ENCODE data around the gene NUDCD3.
A peak's percentile ranks its signal among the peaks of the same experiment; 100 is the strongest.

Gene NUDCD3

DNA sequence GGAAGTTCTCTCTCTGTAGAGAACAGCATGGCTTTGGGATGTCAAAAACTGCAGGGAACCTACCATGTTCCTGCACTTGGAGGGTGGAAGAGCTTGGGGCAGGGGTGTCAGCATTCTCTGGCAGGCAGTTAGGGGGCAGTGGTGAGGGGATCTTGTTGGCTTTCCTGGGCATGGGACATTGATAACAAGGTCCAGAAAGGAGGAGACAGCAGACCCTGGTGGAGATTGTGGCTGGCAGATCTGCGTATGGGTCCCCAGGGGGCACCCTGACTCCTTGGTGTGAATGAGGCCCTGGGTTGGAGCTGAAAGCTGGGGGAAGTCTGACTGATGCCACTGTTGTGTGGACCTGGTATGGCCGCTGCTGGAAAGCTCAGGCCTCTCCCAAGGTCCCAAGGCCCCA, 142.2 kb downstream of the NUDCD3 start:
- TF ChIP-seq ZC3H10 (CRISPR knock-in tag; IDR thresholded peaks at IDR 0.05) (no peak), BACH2 (CRISPR knock-in tag; IDR thresholded peaks at IDR 0.05; ENCODE audit: borderline replicate concordance) (no peak), TOX (CRISPR knock-in tag; IDR thresholded peaks at IDR 0.05; ENCODE audit: borderline replicate concordance) (no peak)
- peak; percentile 91 for ATAC-seq

DNA sequence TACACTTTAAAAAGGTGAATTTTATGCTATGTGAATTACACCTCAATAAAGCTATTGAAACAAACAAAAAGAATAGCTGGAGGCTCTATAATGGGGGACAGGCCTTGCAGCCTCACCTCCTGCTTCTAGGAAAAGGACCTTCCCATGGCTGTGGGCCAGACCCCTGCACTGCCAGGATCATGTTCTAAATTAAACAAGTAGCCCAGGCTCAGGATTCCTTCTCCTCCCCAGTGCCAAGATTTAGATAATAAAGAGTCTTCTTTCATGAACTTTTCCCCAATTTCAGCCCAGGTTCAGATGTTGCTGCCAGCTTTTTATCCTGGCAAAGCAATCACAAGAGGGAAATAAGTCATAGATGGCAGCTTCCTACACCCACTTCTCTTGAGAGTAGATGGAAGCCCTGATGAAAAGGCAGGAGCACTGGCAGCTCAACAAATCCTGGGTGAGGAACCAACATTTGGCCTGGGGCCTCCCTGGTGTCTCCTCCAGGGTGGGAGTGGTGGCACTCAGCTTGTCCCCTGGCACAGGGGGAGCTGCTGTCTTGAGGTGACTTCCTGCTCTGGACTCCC, 142.8 kb downstream of the NUDCD3 start:
- no peak for ATAC-seq
- TF ChIP-seq, protein P1, sequence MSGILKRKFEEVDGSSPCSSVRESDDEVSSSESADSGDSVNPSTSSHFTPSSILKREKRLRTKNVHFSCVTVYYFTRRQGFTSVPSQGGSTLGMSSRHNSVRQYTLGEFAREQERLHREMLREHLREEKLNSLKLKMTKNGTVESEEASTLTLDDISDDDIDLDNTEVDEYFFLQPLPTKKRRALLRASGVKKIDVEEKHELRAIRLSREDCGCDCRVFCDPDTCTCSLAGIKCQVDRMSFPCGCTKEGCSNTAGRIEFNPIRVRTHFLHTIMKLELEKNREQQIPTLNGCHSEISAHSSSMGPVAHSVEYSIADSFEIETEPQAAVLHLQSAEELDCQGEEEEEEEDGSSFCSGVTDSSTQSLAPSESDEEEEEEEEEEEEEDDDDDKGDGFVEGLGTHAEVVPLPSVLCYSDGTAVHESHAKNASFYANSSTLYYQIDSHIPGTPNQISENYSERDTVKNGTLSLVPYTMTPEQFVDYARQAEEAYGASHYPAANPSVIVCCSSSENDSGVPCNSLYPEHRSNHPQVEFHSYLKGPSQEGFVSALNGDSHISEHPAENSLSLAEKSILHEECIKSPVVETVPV (CRISPR knock-in tag; IDR thresholded peaks at IDR 0.05): no peak
- TF ChIP-seq, protein P2, sequence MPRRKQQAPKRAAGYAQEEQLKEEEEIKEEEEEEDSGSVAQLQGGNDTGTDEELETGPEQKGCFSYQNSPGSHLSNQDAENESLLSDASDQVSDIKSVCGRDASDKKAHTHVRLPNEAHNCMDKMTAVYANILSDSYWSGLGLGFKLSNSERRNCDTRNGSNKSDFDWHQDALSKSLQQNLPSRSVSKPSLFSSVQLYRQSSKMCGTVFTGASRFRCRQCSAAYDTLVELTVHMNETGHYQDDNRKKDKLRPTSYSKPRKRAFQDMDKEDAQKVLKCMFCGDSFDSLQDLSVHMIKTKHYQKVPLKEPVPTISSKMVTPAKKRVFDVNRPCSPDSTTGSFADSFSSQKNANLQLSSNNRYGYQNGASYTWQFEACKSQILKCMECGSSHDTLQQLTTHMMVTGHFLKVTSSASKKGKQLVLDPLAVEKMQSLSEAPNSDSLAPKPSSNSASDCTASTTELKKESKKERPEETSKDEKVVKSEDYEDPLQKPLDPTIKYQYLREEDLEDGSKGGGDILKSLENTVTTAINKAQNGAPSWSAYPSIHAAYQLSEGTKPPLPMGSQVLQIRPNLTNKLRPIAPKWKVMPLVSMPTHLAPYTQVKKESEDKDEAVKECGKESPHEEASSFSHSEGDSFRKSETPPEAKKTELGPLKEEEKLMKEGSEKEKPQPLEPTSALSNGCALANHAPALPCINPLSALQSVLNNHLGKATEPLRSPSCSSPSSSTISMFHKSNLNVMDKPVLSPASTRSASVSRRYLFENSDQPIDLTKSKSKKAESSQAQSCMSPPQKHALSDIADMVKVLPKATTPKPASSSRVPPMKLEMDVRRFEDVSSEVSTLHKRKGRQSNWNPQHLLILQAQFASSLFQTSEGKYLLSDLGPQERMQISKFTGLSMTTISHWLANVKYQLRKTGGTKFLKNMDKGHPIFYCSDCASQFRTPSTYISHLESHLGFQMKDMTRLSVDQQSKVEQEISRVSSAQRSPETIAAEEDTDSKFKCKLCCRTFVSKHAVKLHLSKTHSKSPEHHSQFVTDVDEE (CRISPR knock-in tag; IDR thresholded peaks at IDR 0.05): no peak
- TF ChIP-seq, protein P3, sequence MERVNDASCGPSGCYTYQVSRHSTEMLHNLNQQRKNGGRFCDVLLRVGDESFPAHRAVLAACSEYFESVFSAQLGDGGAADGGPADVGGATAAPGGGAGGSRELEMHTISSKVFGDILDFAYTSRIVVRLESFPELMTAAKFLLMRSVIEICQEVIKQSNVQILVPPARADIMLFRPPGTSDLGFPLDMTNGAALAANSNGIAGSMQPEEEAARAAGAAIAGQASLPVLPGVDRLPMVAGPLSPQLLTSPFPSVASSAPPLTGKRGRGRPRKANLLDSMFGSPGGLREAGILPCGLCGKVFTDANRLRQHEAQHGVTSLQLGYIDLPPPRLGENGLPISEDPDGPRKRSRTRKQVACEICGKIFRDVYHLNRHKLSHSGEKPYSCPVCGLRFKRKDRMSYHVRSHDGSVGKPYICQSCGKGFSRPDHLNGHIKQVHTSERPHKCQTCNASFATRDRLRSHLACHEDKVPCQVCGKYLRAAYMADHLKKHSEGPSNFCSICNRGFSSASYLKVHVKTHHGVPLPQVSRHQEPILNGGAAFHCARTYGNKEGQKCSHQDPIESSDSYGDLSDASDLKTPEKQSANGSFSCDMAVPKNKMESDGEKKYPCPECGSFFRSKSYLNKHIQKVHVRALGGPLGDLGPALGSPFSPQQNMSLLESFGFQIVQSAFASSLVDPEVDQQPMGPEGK (CRISPR knock-in tag; IDR thresholded peaks at IDR 0.05; ENCODE audit: borderline replicate concordance): no peak
- no peak for TF ChIP-seq TOX (CRISPR knock-in tag; IDR thresholded peaks at IDR 0.05; ENCODE audit: borderline replicate concordance)
- no peak for TF ChIP-seq CSDC2 (CRISPR knock-in tag; IDR thresholded peaks at IDR 0.05)
- no peak for TF ChIP-seq SNAI2 (CRISPR knock-in tag; IDR thresholded peaks at IDR 0.05)

DNA sequence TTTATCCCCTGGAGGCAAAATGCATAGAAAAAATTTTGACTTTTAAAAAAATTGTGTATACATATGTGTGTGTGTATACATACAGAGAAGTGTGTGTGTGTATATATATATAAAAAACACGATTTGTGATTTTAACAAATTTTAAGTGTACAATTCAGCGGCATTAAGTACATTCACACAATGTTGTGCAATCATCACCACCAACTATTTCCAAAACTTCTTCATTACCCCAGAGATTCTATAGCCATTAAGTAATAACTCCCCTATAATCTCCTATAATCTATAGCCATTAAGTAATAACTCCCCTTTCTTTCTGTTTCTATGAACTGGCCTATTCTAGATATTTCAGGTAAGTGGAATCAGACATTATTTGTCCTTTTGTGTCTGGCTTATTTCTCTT, 144.4 kb downstream of the NUDCD3 start:
- ATAC-seq: no peak
- TF ChIP-seq SNAI2 (CRISPR knock-in tag; IDR thresholded peaks at IDR 0.05) (no peak), ARNTL (CRISPR knock-in tag; IDR thresholded peaks at IDR 0.05; ENCODE audit: borderline replicate concordance, low read depth) (no peak), TCF4 (CRISPR knock-in tag; IDR thresholded peaks at IDR 0.05; ENCODE audit: borderline replicate concordance) (no peak), CSDC2 (CRISPR knock-in tag; IDR thresholded peaks at IDR 0.05) (no peak), ZNF8 (CRISPR knock-in tag; IDR thresholded peaks at IDR 0.05) (no peak), ZFP30 (CRISPR knock-in tag; IDR thresholded peaks at IDR 0.05) (no peak), GLIS3 (CRISPR knock-in tag; IDR thresholded peaks at IDR 0.05) (no peak), ESRRG (CRISPR knock-in tag; IDR thresholded peaks at IDR 0.05) (no peak), TOX (CRISPR knock-in tag; IDR thresholded peaks at IDR 0.05; ENCODE audit: borderline replicate concordance) (no peak)
- TF ChIP-seq, protein P4, sequence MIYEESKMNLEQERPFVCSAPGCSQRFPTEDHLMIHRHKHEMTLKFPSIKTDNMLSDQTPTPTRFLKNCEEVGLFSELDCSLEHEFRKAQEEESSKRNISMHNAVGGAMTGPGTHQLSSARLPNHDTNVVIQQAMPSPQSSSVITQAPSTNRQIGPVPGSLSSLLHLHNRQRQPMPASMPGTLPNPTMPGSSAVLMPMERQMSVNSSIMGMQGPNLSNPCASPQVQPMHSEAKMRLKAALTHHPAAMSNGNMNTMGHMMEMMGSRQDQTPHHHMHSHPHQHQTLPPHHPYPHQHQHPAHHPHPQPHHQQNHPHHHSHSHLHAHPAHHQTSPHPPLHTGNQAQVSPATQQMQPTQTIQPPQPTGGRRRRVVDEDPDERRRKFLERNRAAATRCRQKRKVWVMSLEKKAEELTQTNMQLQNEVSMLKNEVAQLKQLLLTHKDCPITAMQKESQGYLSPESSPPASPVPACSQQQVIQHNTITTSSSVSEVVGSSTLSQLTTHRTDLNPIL (CRISPR knock-in tag; IDR thresholded peaks at IDR 0.05; ENCODE audit: low read depth): no peak
- TF ChIP-seq, protein P2 (CRISPR knock-in tag; IDR thresholded peaks at IDR 0.05): no peak

DNA sequence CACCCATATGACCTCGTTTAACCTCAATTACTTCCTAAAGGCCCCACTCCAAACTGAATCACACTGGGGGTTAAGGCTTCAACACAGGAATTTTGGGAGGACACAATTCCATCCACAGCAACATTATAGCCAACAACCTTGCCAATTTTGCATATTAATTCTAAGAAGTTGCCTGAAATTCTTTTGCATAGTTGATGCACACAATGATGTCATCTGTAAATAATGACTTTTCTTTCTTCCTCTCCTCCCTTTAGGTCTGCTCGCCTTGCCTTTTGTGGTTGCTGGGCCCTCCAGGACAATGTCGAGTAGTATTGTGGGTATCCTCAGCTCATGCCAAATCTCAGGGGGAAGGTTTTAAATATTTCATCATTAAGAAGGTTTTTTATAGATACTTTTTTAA, 149.1 kb downstream of the NUDCD3 start:
- ATAC-seq: no peak
- TF ChIP-seq ZNF70 (CRISPR knock-in tag; IDR thresholded peaks at IDR 0.05): no peak
- no peak for TF ChIP-seq PPARA (CRISPR knock-in tag; IDR thresholded peaks at IDR 0.05; ENCODE audit: borderline replicate concordance)
- TF ChIP-seq ISL1 (CRISPR knock-in tag; IDR thresholded peaks at IDR 0.05): no peak
- TF ChIP-seq, protein P3 (CRISPR knock-in tag; IDR thresholded peaks at IDR 0.05; ENCODE audit: borderline replicate concordance): no peak
- TF ChIP-seq SNAI2 (CRISPR knock-in tag; IDR thresholded peaks at IDR 0.05): no peak
- no peak for TF ChIP-seq CSDC2 (CRISPR knock-in tag; IDR thresholded peaks at IDR 0.05)
- TF ChIP-seq, protein P4 (CRISPR knock-in tag; IDR thresholded peaks at IDR 0.05; ENCODE audit: low read depth): no peak
- TF ChIP-seq RARB (CRISPR knock-in tag; IDR thresholded peaks at IDR 0.05): no peak
- no peak for TF ChIP-seq ESRRG (CRISPR knock-in tag; IDR thresholded peaks at IDR 0.05)
- no peak for TF ChIP-seq ARNTL (CRISPR knock-in tag; IDR thresholded peaks at IDR 0.05; ENCODE audit: borderline replicate concordance, low read depth)
- no peak for TF ChIP-seq ZNF8 (CRISPR knock-in tag; IDR thresholded peaks at IDR 0.05)
- TF ChIP-seq, protein P1 (CRISPR knock-in tag; IDR thresholded peaks at IDR 0.05): no peak
- TF ChIP-seq TOX (CRISPR knock-in tag; IDR thresholded peaks at IDR 0.05; ENCODE audit: borderline replicate concordance): no peak

Measured in SK-N-SH treated with all-trans-retinoic acid at 6 μM for 48 hours (cell line).